ENCODE results near the gene ABCA1. TPM values are rescaled to one million over a fixed set of nuclear protein-coding genes. Genes with fewer than 3 reads are reported as not detected.

The ABCA1 gene
- total and polyA plus RNA-seq, 2 of the 13 experiments (the other 11 are each of a cell fraction or from before 2014, with no cell fraction given) = 26.8 to 63.8 TPM

- no peak for TF ChIP-seq ZHX2 (IDR thresholded peaks at IDR 0.05; ENCODE audit: low read depth)
- TF ChIP-seq ZHX2 (CRISPR knock-in tag; IDR thresholded peaks at IDR 0.05; ENCODE audit: borderline replicate concordance) = 0 out of 2 replicates have a peak, but pooled peaks have one; percentile 19
- no peak for TF ChIP-seq ATF1 (CRISPR knock-in tag; IDR thresholded peaks at IDR 0.05)
- TF ChIP-seq YEATS2 (CRISPR knock-in tag; IDR thresholded peaks at IDR 0.05; ENCODE audit: borderline replicate concordance) = no peak
- no peak for TF ChIP-seq GATAD1 (CRISPR knock-in tag; IDR thresholded peaks at IDR 0.05)
- peak; percentile 47 for TF ChIP-seq ZFY (CRISPR knock-in tag; IDR thresholded peaks at IDR 0.05)
- no peak for TF ChIP-seq ZC3H13 (CRISPR knock-in tag; IDR thresholded peaks at IDR 0.05)
- TF ChIP-seq AGO2 (optimal IDR thresholded peaks at IDR 0.05; ENCODE audit: low read depth, low read length) = peak; percentile 81
- TF ChIP-seq ZNF782 (CRISPR knock-in tag; IDR thresholded peaks at IDR 0.05; ENCODE audit: borderline replicate concordance) = no peak
- TF ChIP-seq RORA (CRISPR knock-in tag; IDR thresholded peaks at IDR 0.05) = no peak
- TF ChIP-seq PRPF4 (IDR thresholded peaks at IDR 0.05; ENCODE audit: low read depth, low read length, poor library complexity, severe bottlenecking) = no peak
- no peak for TF ChIP-seq ZNF44 (CRISPR knock-in tag; IDR thresholded peaks at IDR 0.05)
- TF ChIP-seq PHF8 (CRISPR knock-in tag; IDR thresholded peaks at IDR 0.05) = peak; percentile 43; the same call in 1 of the 2 replicates
- no peak for TF ChIP-seq XBP1 (CRISPR knock-in tag; IDR thresholded peaks at IDR 0.05)
- no peak for TF ChIP-seq ZSCAN5A (CRISPR knock-in tag; IDR thresholded peaks at IDR 0.05; ENCODE audit: borderline replicate concordance)
- no peak; a peak in 1 of 4 replicates for TF ChIP-seq POLR2A (IDR thresholded peaks at IDR 0.05; ENCODE audit: insufficient read depth in 1 of 2, low read depth in 2 of 2, low read length in 2 of 2)
- TF ChIP-seq JUNB (CRISPR knock-in tag; IDR thresholded peaks at IDR 0.05; ENCODE audit: borderline replicate concordance) = no peak
- TF ChIP-seq ZFP82 (CRISPR knock-in tag; IDR thresholded peaks at IDR 0.05; ENCODE audit: borderline replicate concordance) = no peak
- TF ChIP-seq ZNF816 (CRISPR knock-in tag; IDR thresholded peaks at IDR 0.05; ENCODE audit: borderline replicate concordance) = no peak
- TF ChIP-seq ZNF597 (CRISPR knock-in tag; IDR thresholded peaks at IDR 0.05) = no peak
- TF ChIP-seq MAF1 (CRISPR knock-in tag; IDR thresholded peaks at IDR 0.05; ENCODE audit: borderline replicate concordance) = no peak
- no peak for TF ChIP-seq ATF3 (CRISPR knock-in tag; IDR thresholded peaks at IDR 0.05)
Observed at GRCh38 chr9:104927216-104927911, 591 bp downstream of the ABCA1 start (continued).
